ENCODE data around the gene ZSWIM5.

The ZSWIM5 gene

GRCh38 chr1:45004281-45004920 lies 202.0 kb downstream of the ZSWIM5 start:
- Histone ChIP-seq H3K4me1 (ENCODE audit: control insufficient read depth, insufficient read depth, low read length) (no peaks in the 10 kb centered on the region), H3K4me3 (ENCODE audit: low read depth, low read length) (no peak overlapping the region), H3K27ac (ENCODE audit: extremely low read depth, low read depth, low read length) (no peak overlapping the region), H3K9me3 (ENCODE audit: control insufficient read depth, insufficient read depth, low read depth, low read length) (no peaks in the 10 kb centered on the region), H3K36me3 (ENCODE audit: control insufficient read depth in 2 of 2, insufficient read depth in 1 of 2, low read length in 2 of 2) (peaks cover 0 to 75% of the 10 kb centered on the region in 2 experiments; a peak in 1 of 3 replicates)
- ChIA-PET CTCF (interaction anchor here (1.0 to 1.5 kb wide), 2 partner anchors 169 to 275 kb away, joined by 3 read pairs; no protein-coding TSS in a partner anchor), POLR2A (interaction anchor here (0.5 to 2.4 kb wide), 4 partner anchors 18 to 229 kb away, joined by 3 to 5 read pairs (median 3); partner anchors contain the start of gene EIF2B3)
- TF ChIP-seq SCRT2 (tag by site-specific recombination; IDR thresholded peaks at IDR 0.05) (peak; percentile 89), SCRT1 (tag by site-specific recombination; IDR thresholded peaks at IDR 0.05; ENCODE audit: borderline replicate concordance) (peak; percentile 83), HOXA7 (CRISPR knock-in tag; IDR thresholded peaks at IDR 0.05; ENCODE audit: borderline replicate concordance) (no peak)

GRCh38 chr1:45003741-45004140 lies 202.7 kb downstream of the ZSWIM5 start:
- ChIA-PET POLR2A (interaction anchor here (1.1 to 2.4 kb wide), 3 partner anchors 7 to 203 kb away, joined by 3 to 9 read pairs (median 5); partner anchors contain the start of genes EIF2B3, HECTD3 and UROD), CTCF (interaction anchor here (1.0 kb wide), 1 partner anchor 168 kb away, joined by 3 read pairs; no protein-coding TSS in a partner anchor)
- Histone ChIP-seq H3K4me1 (ENCODE audit: control insufficient read depth, insufficient read depth, low read length) (no peaks in the 10 kb centered on the region), H3K36me3 (ENCODE audit: control insufficient read depth in 2 of 2, insufficient read depth in 1 of 2, low read length in 2 of 2) (peaks cover 0 to 68% of the 10 kb centered on the region in 2 experiments; a peak in 1 of 3 replicates), H3K27ac (ENCODE audit: extremely low read depth, low read depth, low read length) (no peak overlapping the region), H3K9me3 (ENCODE audit: control insufficient read depth, insufficient read depth, low read depth, low read length) (no peaks in the 10 kb centered on the region), H3K4me3 (ENCODE audit: low read depth, low read length) (no peak overlapping the region)
- TF ChIP-seq HOXD13 (CRISPR knock-in tag; IDR thresholded peaks at IDR 0.05; ENCODE audit: borderline replicate concordance): no peak
- no peak for TF ChIP-seq ZNF280D (tag by site-specific recombination; IDR thresholded peaks at IDR 0.05)
- no peak for TF ChIP-seq ZNF292 (tag by site-specific recombination; IDR thresholded peaks at IDR 0.05; ENCODE audit: borderline replicate concordance, low read depth)
- TF ChIP-seq YY1 (tag by site-specific recombination; IDR thresholded peaks at IDR 0.05): no peak
- no peak for TF ChIP-seq GFI1B (tag by site-specific recombination; IDR thresholded peaks at IDR 0.05)
- no peak for TF ChIP-seq ZNF138 (tag by site-specific recombination; IDR thresholded peaks at IDR 0.05; ENCODE audit: borderline replicate concordance)

GRCh38 chr1:45002650-45003645 lies 203.5 kb downstream of the ZSWIM5 start:
- POLR2A ChIA-PET: interaction anchor here (2.0 to 2.4 kb wide), 2 partner anchors 8 to 16 kb away, joined by 5 to 9 read pairs; partner anchors contain the start of genes EIF2B3, HECTD3 and UROD
- H3K4me3 ChIP-seq (ENCODE audit: low read depth, low read length): no peak overlapping the region
- CTCF ChIA-PET: interaction anchor here (0.5 kb wide), 1 partner anchor 110 kb away, joined by 4 read pairs; no protein-coding TSS in a partner anchor
- H3K4me1 ChIP-seq (ENCODE audit: control insufficient read depth, insufficient read depth, low read length): no peaks in the 10 kb centered on the region
- H3K9me3 ChIP-seq (ENCODE audit: control insufficient read depth, insufficient read depth, low read depth, low read length): no peaks in the 10 kb centered on the region
- H3K36me3 ChIP-seq (ENCODE audit: control insufficient read depth in 2 of 2, insufficient read depth in 1 of 2, low read length in 2 of 2): peaks cover 0 to 60% of the 10 kb centered on the region in 2 experiments; a peak in 1 of 3 replicates
- H3K27ac ChIP-seq (ENCODE audit: extremely low read depth, low read depth, low read length): no peak overlapping the region
- TF ChIP-seq ZNF548 (tag by site-specific recombination; IDR thresholded peaks at IDR 0.05) (no peak), ZNF19 (tag by site-specific recombination; IDR thresholded peaks at IDR 0.05; ENCODE audit: low read depth) (no peak), ZNF692 (tag by site-specific recombination; IDR thresholded peaks at IDR 0.05) (no peak), ZNF658 (tag by site-specific recombination; IDR thresholded peaks at IDR 0.05) (no peak), ZEB2 (tag by site-specific recombination; IDR thresholded peaks at IDR 0.05) (no peak), MZF1 (tag by site-specific recombination; IDR thresholded peaks at IDR 0.05; ENCODE audit: borderline replicate concordance) (no peak), ZNF571 (tag by site-specific recombination; IDR thresholded peaks at IDR 0.05) (no peak), YY1 (tag by site-specific recombination; IDR thresholded peaks at IDR 0.05) (no peak), PRDM6 (tag by site-specific recombination; IDR thresholded peaks at IDR 0.05) (no peak), PRDM4 (tag by site-specific recombination; IDR thresholded peaks at IDR 0.05) (no peak), ZNF701 (tag by site-specific recombination; IDR thresholded peaks at IDR 0.05) (no peak)

All from HEK293 (cell line).